GM12878 (cell line): ENCODE measurements around the gene BARX2.

Experiments used
- ATF2 ChIP-seq: IDR thresholded peaks from 2 replicates; pipeline ENCODE4 v1.6.1; 2012; ENCODE audit warnings: low read length, inconsistent platforms
- BCL11A ChIP-seq: IDR thresholded peaks from 2 replicates; pipeline ENCODE4 v1.6.1; 2011; ENCODE audit warnings: low read depth, low read length
- BRCA1 ChIP-seq: IDR thresholded peaks from 2 replicates; pipeline ENCODE4 v1.6.1; 2011; ENCODE audit warnings: low read depth, low read length, improper control_type of control experiment
- CREM ChIP-seq: IDR thresholded peaks from 2 replicates; pipeline ENCODE4 v1.6.1; 2014; ENCODE audit warnings: antibody characterized with exemption, low read depth
- POLR2AphosphoS5 ChIP-seq: IDR thresholded peaks from 2 replicates; pipeline ENCODE4 v1.6.1; 2011; ENCODE audit warnings: mild to moderate bottlenecking, low read length, inconsistent platforms
- REST ChIP-seq: IDR thresholded peaks from 2 replicates; pipeline ENCODE4 v1.6.1; 2012; ENCODE audit warnings: mild to moderate bottlenecking, low read depth, low read length
- SP1 ChIP-seq: IDR thresholded peaks from one replicate; pipeline ENCODE4 v1.6.1; 2011; ENCODE audit warnings: low read depth, low read length
- SRF ChIP-seq, 2 experiments: IDR thresholded peaks; 2 replicates each; pipeline ENCODE4 v1.6.1; 2011; ENCODE audit warnings: low read depth in 2 of 2, low read length in 2 of 2, mild to moderate bottlenecking in 1 of 2, moderate library complexity in 1 of 2
- TF ChIP-seq, protein P1 (sequence below): fragments of 450-650 bp; IDR thresholded peaks from 2 replicates; pipeline ENCODE4 v1.6.1; 2017; ENCODE audit warnings: mild to moderate bottlenecking
- TF ChIP-seq, protein P2 (sequence below), 3 experiments: IDR thresholded peaks in 2 of 3; conservative IDR thresholded peaks in 1 of 3; 2 replicates each; pipeline ENCODE4 v1.5.1; 2011; ENCODE audit warnings: low read depth in 3 of 3, low read length in 3 of 3, mild to moderate bottlenecking in 3 of 3, control low read depth in 2 of 3, moderate library complexity in 2 of 3, inconsistent platforms in 1 of 3, mixed read lengths in 1 of 3; ENCODE audit not compliant: control insufficient read depth in 2 of 3, insufficient read depth in 1 of 3; ENCODE audit errors: extremely low read depth in 1 of 3

DNA sequence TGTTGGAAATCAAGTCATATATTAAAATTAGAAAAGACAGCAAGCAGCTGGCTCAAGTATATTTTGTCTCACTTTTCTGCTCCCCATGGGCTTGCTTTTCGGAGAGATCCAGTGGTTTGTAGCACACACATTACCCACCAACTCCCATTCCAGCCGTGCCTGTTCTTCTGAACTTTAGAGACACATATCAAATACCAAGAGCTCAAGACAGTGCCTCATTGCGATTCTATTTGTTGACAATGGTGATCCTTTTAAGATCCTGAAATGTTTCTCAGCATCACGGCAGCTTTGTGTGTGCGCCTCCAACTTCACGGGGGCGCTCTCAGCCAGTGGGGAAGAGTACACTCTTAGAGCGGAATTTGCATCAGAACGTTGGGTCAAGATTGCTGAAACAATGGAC is 52.9 kb downstream of the BARX2 start:
- TF ChIP-seq POLR2AphosphoS5 (no peak), REST (no peak), ATF2 (no peak), SRF (IDR thresholded peaks at IDR 0.05; ENCODE audit: low read depth in 2 of 2, low read length in 2 of 2) (no peak), CREM (no peak), BCL11A (no peak), SP1 (no peak), BRCA1 (no peak)
- TF ChIP-seq, protein P1, sequence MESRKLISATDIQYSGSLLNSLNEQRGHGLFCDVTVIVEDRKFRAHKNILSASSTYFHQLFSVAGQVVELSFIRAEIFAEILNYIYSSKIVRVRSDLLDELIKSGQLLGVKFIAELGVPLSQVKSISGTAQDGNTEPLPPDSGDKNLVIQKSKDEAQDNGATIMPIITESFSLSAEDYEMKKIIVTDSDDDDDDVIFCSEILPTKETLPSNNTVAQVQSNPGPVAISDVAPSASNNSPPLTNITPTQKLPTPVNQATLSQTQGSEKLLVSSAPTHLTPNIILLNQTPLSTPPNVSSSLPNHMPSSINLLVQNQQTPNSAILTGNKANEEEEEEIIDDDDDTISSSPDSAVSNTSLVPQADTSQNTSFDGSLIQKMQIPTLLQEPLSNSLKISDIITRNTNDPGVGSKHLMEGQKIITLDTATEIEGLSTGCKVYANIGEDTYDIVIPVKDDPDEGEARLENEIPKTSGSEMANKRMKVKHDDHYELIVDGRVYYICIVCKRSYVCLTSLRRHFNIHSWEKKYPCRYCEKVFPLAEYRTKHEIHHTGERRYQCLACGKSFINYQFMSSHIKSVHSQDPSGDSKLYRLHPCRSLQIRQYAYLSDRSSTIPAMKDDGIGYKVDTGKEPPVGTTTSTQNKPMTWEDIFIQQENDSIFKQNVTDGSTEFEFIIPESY = no peak
- TF ChIP-seq, protein P2, sequence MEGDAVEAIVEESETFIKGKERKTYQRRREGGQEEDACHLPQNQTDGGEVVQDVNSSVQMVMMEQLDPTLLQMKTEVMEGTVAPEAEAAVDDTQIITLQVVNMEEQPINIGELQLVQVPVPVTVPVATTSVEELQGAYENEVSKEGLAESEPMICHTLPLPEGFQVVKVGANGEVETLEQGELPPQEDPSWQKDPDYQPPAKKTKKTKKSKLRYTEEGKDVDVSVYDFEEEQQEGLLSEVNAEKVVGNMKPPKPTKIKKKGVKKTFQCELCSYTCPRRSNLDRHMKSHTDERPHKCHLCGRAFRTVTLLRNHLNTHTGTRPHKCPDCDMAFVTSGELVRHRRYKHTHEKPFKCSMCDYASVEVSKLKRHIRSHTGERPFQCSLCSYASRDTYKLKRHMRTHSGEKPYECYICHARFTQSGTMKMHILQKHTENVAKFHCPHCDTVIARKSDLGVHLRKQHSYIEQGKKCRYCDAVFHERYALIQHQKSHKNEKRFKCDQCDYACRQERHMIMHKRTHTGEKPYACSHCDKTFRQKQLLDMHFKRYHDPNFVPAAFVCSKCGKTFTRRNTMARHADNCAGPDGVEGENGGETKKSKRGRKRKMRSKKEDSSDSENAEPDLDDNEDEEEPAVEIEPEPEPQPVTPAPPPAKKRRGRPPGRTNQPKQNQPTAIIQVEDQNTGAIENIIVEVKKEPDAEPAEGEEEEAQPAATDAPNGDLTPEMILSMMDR (IDR thresholded peaks at IDR 0.05 in 2 of 3, conservative IDR thresholded peaks at IDR 0.05 in 1 of 3; ENCODE audit: control insufficient read depth in 2 of 3, extremely low read depth in 1 of 3, insufficient read depth in 1 of 3, low read depth in 3 of 3, low read length in 3 of 3) = no peak
